Activated CD8-positive, alpha-beta memory T cell treated with anti-CD3 and anti-CD28 coated beads, Interleukin-2, amount 50 U/mL, for 24 hours (primary cell): Measurements from ENCODE around the gene PLEKHM1.
"Not testable (repeated sequence)": the region's sequence is repeated elsewhere in the genome, so short reads cannot be mapped to it uniquely, and the experiment has no call there.

Source experiments
- DNase-seq: peaks from one replicate; pipeline ENCODE4 v3.0.0-alpha.2; 2020; ENCODE audit errors: extremely low read depth

PLEKHM1 gene

DNA sequence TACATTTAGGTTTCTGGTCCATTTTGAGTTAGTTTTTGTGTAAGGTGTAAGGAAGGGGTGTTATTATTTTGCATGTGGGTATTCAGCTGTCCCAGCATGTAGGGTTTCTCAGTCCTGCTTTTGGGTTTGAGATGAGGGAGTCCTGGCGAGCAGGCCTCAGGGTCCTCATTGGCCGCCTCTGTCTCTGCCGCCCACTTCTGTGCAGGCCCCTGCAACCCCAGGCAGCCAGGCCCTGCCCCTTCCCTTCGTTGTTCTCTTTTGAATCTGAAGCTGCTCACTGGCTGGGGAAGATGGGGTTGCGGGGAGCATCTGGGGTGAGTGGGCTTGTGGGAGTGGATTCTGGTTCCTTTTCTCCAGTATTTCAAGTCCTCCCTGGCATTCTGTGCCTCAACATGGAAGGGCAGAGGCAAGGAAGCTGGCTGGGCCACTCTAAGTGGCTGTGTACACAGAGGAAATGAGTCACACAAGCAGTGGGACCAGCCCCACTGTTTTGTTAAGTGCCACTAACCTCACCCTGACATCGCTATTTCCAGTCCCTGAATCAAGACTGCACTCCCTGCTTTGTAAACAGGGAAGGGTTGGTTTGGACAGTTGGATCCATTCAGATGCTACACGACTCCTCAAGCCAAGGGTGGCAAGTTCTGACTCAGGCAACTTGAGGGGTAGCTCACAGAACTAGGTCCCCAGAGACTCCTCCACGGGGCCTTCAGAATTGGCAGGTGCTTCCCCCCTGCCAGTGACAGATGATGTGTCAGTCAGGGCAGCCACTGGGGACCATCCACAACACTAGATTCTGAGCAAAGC is 28.8 kb downstream of the PLEKHM1 start:
- not testable (repeated sequence) for DNase-seq

DNA sequence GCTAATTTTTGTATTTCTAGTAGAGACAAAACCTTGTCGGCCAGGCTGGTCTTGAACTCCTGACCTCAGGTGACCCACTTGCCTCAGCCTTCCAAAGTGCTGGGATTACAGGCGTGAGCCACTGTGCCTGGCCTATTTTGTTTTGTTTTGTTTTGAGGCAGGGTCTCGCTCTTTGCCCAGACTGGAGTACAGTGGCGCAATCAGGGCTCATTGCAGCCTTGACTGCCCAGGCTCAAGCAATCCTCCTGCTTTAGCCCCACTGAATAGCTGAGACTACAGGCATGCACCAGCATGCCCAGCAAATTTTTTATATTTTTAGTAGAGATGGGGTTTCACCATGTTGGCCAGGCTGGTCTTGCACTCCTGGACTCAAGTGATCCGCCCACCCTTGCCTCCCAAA is 30.1 kb downstream of the PLEKHM1 start:
- not testable (repeated sequence) for DNase-seq

DNA sequence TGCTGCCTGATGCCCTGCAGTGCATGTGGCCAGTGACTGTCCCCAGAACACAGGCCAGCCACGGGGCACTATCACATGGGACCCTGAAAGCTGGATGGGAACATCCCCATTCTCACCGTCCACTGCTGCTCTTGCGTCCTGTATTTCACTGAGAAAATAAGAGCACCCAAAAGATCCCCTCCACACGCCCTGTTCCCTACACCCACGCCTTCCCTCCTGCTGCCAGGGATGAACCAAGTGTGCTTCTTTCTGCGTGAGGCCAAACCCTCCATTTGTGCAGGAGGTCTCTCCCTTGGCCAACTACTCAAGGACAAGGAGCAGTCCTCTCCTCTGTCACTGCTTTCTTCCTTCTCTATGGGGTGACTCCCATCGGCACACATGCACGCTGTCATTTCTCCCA is 36.2 kb downstream of the PLEKHM1 start:
- not testable (repeated sequence) for DNase-seq

DNA sequence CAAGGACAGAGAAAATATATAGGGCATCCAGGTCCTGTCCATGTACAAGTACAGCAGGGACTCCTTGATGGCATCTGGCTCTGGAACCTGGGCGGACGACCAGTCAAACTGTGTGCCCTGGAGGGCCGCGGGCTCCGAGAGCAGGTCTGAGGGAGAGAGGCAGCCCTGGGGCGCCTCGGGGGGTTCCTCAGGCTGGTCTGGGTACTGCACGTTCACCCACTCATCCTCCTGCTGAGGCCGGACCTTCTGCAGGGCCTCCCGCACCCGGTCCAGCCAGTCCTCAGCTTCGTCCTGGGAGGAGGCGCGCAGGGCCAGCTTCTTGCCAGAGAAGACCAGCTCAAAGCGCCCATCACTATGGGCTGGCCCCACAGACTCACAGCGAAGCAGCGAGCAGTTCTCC is 36.8 kb downstream of the PLEKHM1 start:
- not testable (repeated sequence) for DNase-seq

DNA sequence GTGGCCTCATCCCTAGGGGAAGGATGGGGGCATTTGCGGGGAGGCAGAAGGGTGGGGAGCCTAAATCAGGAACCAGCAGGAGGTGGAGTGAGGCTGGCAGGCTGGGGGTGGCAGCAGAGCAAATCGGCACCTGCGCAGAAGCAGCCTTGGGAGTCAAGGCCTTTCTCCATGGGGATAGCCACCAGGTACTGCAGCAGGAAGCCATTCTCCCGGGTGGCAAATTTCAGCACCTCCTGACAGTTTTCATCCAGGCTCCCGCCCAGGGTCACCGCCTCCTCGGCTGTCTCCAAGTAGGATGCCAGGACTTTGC is 37.3 kb downstream of the PLEKHM1 start:
- not testable (repeated sequence) for DNase-seq

DNA sequence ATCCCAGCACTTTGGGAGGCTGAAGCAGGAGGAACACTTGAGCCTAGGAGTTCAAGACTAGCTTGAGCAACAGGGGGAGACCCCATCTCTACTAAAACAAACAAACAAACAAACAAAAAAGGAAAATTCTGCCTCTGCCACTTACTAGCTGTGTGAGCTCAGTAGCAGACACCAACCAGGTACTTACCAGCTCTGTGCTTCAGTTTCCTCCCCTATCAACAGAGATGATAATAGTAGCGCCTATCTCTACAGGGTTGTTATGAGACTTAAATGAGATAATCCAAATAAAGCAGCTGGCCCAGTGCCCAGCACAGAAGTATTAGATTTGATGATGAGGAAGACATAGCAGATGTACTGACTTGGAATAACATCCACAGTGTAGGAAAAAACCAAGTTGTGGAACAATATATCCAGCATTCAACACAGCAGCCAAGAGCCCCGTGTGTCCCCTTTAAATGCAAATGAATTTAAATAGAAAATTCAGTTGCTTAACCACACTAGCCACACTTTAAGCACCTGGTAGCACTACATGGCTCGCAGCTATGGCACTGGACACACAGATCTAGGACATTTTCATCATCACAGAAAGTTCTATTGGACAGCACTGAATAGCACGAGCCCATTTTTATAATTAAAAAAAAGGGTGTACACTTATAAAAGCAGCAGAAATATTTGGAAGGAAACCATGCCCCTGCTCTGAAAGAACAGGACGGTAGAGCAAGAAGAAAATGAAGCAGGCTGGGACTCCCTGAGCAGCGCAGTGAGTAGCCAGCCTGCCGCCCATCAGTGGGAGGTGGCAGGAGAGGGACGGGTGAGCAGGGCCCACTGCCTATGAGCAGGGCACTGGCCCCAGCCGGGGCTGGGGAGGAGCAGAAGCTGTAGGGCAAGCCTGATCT is 37.9 kb downstream of the PLEKHM1 start:
- not testable (repeated sequence) for DNase-seq

DNA sequence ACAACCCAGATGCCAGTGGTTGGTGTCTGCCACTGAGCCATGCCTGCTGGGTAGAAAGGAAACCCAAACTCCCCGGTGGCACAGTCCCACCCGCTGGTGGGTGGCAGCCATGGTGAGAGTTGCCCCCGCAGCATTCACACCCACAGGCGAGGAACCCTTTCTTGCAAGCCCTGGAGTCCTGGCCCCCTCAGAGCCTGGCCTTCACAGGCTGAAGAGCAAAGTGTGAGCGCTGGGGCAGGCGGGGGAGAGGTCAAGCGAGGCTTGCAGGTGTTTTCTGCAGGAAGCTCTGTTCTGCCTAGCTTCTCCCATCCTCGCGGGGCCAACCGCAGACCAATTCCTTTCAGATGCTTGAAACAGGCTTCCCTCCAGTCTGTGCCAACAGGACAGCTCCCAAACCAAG is 38.9 kb downstream of the PLEKHM1 start:
- not testable (repeated sequence) for DNase-seq

DNA sequence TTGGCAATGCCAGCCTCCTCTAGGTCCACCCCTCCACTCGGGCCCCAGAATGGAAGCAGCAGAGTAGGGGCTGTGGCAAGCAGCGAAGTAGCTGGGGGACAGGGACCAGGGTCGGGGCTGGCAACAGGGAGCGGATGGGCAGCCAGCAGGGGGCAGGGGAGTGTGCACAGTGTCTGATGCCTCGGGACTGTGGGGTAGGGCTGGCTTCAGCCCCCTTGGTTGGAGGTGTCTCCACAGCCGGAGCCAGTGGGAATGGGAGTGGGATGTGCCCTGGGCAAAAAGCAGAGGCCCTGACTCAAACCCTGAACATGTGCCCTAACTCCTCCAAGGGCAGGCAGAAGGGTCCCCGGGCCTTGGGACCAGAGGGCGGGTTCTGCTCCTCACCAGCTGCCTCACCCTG is 39.4 kb downstream of the PLEKHM1 start:
- DNase-seq, result no peak

DNA sequence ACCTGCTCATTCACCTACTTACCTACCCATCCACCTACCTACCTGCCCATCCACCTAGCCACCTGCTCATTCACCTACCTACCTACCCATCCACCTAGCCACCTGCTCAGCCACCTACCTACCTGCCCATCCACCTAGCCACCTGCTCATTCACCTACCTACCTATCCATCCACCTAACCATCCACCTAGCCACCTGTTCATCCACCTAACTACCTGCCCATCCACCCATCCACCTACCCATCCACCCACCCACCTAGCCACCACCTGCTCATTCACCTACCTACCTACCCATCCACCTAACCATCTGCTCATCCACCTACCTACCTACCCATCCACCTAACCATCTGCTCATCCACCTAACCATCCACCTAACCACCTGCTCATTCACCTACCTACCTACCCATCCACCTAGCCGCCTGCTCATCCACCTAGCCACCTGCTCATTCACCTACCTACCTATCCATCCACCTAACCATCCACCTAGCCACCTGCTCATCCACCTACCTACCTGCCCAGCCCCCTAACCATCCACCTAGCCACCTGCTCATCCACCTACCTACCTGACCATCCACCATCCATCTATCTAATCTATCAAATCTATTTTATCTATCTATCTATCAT is 40.7 kb downstream of the PLEKHM1 start:
- not testable (repeated sequence) for DNase-seq

DNA sequence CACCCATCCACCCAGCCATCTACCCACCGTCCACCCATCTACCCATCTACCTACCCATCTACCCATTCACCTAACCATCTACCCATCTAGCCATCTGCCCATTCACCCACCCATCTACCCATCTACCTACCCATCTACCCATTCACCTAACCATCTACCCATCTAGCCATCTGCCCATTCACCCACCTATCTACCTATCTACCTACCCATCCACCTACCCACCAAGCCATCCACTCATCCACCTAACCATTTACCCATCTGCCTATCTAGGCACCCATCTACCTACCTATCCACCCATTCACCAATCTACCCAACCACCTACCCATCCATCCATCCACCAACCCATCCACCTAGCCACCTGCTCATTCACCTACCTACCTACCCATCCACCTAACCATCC is 41.3 kb downstream of the PLEKHM1 start:
- not testable (repeated sequence) for DNase-seq

DNA sequence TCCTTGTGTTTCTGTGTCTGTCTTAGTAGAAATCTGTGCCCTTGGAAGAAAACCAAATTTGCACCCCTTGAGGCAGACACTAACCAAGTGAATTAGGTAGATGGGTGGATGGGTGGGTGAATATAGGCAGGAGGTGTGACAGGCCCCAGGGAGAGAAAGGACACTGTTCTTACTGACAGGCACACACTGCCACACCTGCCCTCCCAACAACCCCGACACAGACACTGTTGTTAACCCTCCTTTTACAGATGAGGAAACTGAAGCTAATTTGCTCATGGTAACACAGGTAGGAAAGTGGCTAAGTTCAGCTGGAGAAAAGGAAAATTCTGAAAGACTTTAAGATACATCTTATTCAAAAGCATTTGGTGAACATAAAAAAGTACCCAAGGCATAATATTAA is 42.0 kb downstream of the PLEKHM1 start:
- not testable (repeated sequence) for DNase-seq

DNA sequence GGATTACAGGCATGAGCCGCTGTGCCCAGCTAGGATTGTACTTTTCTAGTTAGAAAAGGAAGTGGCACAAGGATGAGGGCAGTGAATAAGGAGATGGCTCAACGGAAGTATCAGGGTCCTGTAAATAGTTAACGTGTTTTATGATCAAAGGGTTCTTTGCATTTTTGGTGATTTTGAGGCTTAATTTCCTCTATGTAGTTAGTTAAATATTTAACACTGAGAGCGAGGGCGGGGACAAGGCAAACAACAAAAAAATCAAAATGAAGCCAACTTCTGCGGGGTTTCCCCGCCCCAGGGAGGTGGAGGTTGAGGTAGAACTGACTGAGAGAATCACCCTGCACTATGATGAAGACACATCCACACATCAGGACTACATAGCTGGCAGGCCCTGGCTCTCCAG is 42.5 kb downstream of the PLEKHM1 start:
- not testable (repeated sequence) for DNase-seq

DNA sequence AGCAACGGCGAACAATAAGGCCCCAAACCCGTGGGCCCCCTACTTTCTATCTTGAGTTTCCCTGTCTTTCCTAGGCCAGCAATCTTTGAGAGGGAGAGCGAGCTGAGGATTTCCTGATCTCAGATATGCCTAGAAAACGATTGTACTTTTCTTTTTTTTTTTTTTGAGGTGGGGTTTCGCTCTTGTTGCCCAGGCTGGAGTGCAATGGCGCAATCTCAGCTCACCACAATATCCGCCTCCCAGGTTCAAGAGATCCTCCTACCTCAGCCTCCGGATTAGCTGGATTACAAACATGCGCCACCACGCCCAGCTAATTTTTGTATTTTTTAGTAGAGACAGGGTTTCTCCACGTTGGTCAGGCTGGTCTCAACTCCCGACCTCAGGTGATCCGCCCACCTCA is 42.9 kb downstream of the PLEKHM1 start:
- not testable (repeated sequence) for DNase-seq

DNA sequence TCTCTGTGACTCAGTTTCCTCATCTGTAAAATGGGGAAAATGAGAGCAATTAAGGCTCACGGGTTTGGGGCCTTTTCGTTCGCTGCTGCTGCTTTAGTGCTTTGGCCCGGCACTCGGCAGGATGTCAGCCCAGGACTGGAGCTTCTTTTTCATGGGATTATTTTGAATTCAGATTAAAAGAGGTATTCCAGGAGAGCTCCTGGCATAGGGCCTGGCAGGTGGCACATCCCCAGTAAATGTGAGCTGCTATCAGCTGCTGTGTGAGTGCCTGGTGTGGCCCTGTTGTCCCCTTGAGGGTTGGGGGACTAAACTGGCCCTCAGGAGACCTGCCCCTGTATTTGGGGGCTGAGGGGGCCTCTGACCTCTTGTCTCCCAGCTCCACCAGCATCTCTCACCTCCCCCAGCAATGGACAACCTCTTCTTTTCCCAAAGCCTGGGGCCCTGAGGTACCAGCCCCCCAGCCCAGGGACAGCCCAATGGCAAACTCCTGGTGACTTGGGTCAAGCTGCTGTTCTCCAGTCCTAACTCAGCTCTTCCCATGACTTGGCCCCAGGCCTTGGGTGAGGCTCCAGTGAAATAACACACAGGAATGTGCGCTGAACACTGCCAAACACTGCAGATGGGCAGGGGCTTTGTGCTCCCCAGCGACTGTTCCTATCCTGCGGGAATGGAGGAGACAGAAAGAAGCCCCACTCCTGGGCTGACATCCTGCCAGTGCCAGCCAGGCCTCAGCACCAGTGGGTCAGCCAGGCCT is 43.5 kb downstream of the PLEKHM1 start:
- DNase-seq, result not testable (repeated sequence)

DNA sequence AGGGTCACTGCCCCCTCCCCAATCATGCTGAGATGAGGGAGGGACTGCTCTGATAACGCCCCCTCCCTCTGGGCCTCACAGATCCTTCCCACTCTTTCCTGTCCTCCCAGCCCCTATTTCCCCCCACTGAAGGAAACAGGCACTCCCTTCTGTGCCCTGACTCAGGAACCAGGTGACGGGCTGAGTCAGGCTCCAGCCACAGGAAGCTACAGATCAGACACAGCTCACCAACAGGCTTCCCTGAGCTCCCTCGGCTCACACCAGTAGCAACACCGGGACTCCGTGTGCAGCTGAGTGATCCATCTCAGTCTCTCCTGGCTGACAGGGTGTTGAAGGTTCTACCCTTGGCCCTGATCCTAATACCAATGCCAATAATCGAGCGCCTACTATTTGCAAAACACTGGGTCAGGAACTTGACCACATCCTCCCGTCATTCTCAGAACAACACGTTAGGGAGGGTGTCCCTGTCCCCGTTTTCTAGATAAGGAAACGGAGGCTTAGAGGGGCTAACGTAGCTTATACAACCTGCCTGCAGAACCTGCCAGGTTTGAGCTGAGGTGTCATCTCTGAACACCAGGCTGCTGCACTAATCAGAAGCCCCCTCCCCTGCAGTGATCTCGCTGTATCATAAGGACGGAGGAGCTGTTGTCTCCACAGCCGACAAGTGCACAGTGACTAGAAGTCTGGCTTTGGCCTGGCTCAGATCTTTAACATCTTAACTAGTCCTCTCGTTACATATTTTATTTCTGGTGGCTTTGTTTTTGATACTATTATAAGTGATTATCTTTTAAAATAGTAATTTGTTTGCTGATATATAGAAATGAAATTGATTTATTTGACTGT is 44.4 kb downstream of the PLEKHM1 start:
- DNase-seq, result not testable (repeated sequence)

DNA sequence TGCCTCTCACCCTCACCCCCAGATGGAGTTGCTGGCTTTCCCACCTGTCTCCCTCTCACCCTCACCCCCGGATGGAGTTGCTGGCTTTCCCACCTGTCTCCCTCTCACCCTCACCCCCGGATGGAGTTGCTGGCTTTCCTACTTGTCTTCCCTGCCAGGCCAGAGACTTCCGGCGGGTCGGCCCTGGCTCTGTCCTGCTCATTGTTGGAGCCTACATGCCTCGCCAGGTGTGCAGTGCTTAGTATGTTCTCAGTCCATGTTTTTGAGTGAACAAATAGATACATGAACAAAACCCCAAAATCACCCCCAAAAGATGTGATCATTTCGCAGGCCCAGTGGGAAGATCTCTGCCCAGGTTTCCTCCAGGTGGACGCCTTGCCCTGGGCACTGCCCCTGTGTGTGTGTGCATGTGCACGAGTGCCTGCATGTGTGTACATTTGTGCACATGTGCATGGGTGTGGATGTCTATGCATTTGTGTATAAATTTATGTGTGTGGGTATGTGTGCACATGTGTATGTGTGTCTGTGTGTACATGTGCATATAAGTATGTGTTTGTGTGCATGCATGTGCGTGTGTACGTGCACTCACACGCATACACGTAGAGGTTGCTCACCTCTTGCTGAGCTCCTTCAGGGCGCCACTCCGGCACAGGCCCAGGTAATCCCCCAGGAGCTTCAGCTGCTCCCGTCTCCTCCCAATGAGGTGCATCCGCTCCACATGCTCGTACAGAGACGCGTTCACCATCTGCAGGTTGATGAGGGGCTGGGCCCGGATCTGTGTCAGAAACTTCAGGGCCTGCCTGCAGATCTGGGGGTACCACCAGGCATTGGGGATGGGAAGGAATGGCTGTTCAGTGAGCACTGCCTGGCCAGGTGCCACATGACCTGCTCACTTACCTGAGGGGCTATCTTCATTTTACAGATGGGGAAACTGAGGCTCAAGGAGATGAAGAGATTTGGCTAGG is 45.4 kb downstream of the PLEKHM1 start:
- not testable (repeated sequence) for DNase-seq

DNA sequence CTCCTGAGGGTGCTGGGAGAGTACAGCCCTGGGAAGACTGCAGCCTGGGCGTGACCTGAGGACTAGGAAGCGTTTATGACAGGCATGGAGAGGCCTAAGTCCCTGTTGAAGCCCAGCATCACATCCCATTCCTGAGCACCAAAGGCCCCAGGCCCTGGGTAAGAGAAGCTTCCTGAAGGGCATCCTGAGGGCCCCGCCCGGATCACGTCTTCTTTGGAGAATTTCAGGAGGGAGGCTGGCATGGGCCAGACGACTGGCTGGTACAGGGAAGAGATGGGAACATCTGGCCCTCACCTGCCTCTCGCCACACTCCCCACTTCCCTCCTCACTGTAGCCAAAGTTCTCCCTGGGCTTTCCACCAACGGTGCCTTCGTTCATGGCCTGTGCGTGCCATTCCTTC is 46.2 kb downstream of the PLEKHM1 start:
- not testable (repeated sequence) for DNase-seq

DNA sequence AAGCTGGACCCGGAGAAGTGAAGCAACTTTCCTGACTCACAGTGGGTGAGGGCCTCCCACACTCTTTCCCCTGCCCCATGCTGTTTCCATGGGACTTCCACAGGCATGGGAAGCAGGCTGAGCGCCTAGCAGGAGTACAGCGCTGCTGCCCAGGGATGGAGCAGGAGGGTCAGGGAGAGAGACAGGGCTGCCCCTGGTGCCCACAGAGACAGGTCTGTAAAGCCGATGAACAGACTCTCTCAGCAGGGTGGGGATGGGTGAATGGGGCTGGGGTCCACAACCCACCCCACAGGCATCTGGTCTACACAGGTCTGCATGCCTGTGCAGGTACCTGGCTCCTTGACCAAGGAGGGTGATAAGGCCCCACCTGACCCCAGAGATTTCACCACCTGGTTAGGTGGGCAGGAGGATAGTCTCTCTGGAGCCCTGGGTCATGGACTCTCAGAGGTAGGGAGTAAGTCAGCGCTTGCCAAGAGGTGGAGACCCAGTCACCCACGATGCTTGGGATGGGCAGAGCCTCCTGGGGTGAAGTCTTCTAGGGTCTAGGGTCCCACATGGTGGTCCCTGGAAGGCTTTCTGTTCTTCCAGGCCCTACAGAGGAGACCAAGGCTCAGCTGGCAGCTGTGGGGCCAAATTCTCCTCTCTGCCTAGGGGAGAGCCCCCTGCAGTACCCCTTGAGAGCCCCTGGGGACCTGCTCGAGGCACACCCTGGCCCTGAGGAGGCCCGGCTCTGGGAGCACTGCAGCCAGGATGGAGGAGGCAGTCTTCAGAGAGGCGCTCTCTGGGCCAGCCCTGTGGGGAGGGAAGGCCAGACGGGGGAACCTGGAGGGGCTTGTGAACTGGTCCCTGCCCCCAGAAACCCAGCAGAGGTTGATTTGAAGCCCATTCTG is 46.9 kb downstream of the PLEKHM1 start:
- DNase-seq, result not testable (repeated sequence)
